PC-3 (cell line): ENCODE data around the gene EPC1. TPM values are rescaled to one million over a fixed set of nuclear protein-coding genes. Genes with fewer than 3 reads are reported as not detected.

ENCODE experiments used
- ATAC-seq: fragments of 200-7000 bp; cut with Tn5 transposase; 2 replicates; pipeline ENCODE4 v1.9.1; 2020; ENCODE audit warnings: mild to moderate bottlenecking, moderate library complexity
- BruUV-seq: library from RNA; stranded (reverse); fragments of 400-500 nt; replicated peaks from 2 replicates; lab custom pipeline; 2021; lab: Mats Ljungman, UMichigan
- CTCF ChIA-PET: fragments of 300-600 bp; sonication (Branson Sonifier 250); formaldehyde crosslinking; loops from one replicate; lab custom pipeline; 2022; ENCODE audit warnings: antibody characterized with exemption; lab: Charles Lee
- POLR2A ChIA-PET: fragments of 300-600 bp; sonication (Branson Sonifier 250); formaldehyde crosslinking; loops from one replicate; lab custom pipeline; 2022; ENCODE audit warnings: antibody characterized with exemption; ENCODE audit not compliant: unreplicated experiment; lab: Charles Lee
- DNase-seq: peaks from one replicate; pipeline ENCODE4 v3.0.0-alpha.2; 2015
- H2AFZ ChIP-seq: fragments of 300-600 bp; sonication (generic); 2 replicates; pipeline ENCODE4 v1.6.0; 2016; ENCODE audit warnings: antibody characterized with exemption, low read length
- H3F3A ChIP-seq: fragments of 300-600 bp; sonication (generic); one replicate; pipeline ENCODE4 v1.6.0; 2017; ENCODE audit warnings: antibody characterized with exemption, low read length, control low read depth, mild to moderate bottlenecking; ENCODE audit not compliant: unreplicated experiment
- H3K27ac ChIP-seq: fragments of 300-600 bp; sonication (generic); 2 replicates; pipeline ENCODE4 v1.5.1; 2016; ENCODE audit warnings: mild to moderate bottlenecking, low read length
- H3K27me3 ChIP-seq: fragments of 300-600 bp; sonication (generic); 2 replicates; pipeline ENCODE4 v1.6.1; 2016; ENCODE audit warnings: low read length, mixed read lengths
- H3K36me3 ChIP-seq: fragments of 300-600 bp; sonication (generic); 2 replicates; pipeline ENCODE4 v1.6.1; 2016; ENCODE audit warnings: low read depth, mixed run types, low read length, mixed read lengths
- H3K4me1 ChIP-seq: fragments of 300-600 bp; sonication (generic); 2 replicates; pipeline ENCODE4 v1.5.1; 2016; ENCODE audit warnings: low read length; ENCODE audit not compliant: insufficient read depth
- H3K4me2 ChIP-seq: fragments of 300-600 bp; sonication (generic); 2 replicates; pipeline ENCODE4 v1.6.0; 2016; ENCODE audit warnings: low read length
- H3K4me3 ChIP-seq: fragments of 300-600 bp; sonication (generic); 2 replicates; pipeline ENCODE4 v1.5.1; 2016; ENCODE audit warnings: mild to moderate bottlenecking, low read length, mixed read lengths
- H3K79me2 ChIP-seq: fragments of 300-600 bp; sonication (generic); 2 replicates; pipeline ENCODE4 v1.6.1; 2017; ENCODE audit warnings: low read length, mixed read lengths
- H3K9ac ChIP-seq: fragments of 300-600 bp; sonication (generic); 2 replicates; pipeline ENCODE4 v1.6.0; 2016; ENCODE audit warnings: mild to moderate bottlenecking, low read length
- H3K9me2 ChIP-seq: fragments of 300-600 bp; sonication (generic); replicated peaks from 2 replicates; pipeline ENCODE4 v1.6.1; 2016; ENCODE audit warnings: mixed run types, low read length, mixed read lengths
- H3K9me3 ChIP-seq: fragments of 300-600 bp; sonication (generic); 2 replicates; pipeline ENCODE4 v1.6.1; 2016; ENCODE audit warnings: low read length, mixed read lengths
- H4K20me1 ChIP-seq: fragments of 300-600 bp; sonication (generic); 2 replicates; pipeline ENCODE4 v1.6.1; 2016; ENCODE audit warnings: low read length, mixed read lengths
- CTCF ChIP-seq: fragments of 300-600 bp; sonication (generic); conservative IDR thresholded peaks from 2 replicates; pipeline ENCODE4 v1.5.1; 2017; ENCODE audit warnings: antibody characterized with exemption, low read depth, mild to moderate bottlenecking, low read length
- EZH2 ChIP-seq: fragments of 300-600 bp; sonication (generic); IDR thresholded peaks from one replicate; pipeline ENCODE4 v1.6.1; 2017; ENCODE audit warnings: antibody characterized with exemption, mild to moderate bottlenecking, low read length; ENCODE audit not compliant: unreplicated experiment
- EZH2phosphoT487 ChIP-seq: fragments of 300-600 bp; sonication (generic); IDR thresholded peaks from 2 replicates; pipeline ENCODE4 v1.6.1; 2018; ENCODE audit warnings: mild to moderate bottlenecking, antibody characterized with exemption, low read length, borderline replicate concordance
- intact Hi-C: fragments of 100-400 bp; cut with micrococcal nuclease; formaldehyde crosslinking; loops from 2 replicates; pipeline ENCODE4 v1.9.0; 2023
- total RNA-seq: library from RNA; depleted of rRNA; stranded (reverse); fragments of >200 nt; gene quantifications from 2 replicates; pipeline ENCODE4 v1.2.3, GENCODE V29; 2014

EPC1 gene
- total RNA-seq, 1 experiment from 2014 or later: 72.7 TPM

GRCh38 chr10:32323051-32323450 is 23.9 kb downstream of the EPC1 start:
- TF ChIP-seq EZH2phosphoT487 (no peak), EZH2 (no peak), CTCF (no peak)
- H3F3A ChIP-seq: no peaks in the 10 kb centered on the region
- H3K4me2 ChIP-seq: no peak overlapping the region
- intact Hi-C loops: loop anchor here (2.0 kb wide), 1 partner anchor 16 kb away; no protein-coding TSS in a partner anchor
- H3K79me2 ChIP-seq: peaks cover 99% of the 10 kb centered on the region
- H3K4me1 ChIP-seq: peaks cover 9% of the 10 kb centered on the region
- H3K4me3 ChIP-seq: no peak overlapping the region
- no peak for DNase-seq
- no TSS peak for BruUV-seq
- peaks cover 32% of the 10 kb centered on the region for H3K36me3 ChIP-seq
- no peak for ATAC-seq
- no peak overlapping the region for H3K9ac ChIP-seq
- no peak overlapping the region for H3K27ac ChIP-seq
- H3K9me3 ChIP-seq: no peaks in the 10 kb centered on the region
- H3K27me3 ChIP-seq: no peaks in the 10 kb centered on the region
- no peak overlapping the region for H2AFZ ChIP-seq
- ChIA-PET CTCF (no interaction called here), POLR2A (no interaction called here)
- peaks cover 59% of the 10 kb centered on the region for H4K20me1 ChIP-seq
- H3K9me2 ChIP-seq: no peaks in the 10 kb centered on the region

DNA sequence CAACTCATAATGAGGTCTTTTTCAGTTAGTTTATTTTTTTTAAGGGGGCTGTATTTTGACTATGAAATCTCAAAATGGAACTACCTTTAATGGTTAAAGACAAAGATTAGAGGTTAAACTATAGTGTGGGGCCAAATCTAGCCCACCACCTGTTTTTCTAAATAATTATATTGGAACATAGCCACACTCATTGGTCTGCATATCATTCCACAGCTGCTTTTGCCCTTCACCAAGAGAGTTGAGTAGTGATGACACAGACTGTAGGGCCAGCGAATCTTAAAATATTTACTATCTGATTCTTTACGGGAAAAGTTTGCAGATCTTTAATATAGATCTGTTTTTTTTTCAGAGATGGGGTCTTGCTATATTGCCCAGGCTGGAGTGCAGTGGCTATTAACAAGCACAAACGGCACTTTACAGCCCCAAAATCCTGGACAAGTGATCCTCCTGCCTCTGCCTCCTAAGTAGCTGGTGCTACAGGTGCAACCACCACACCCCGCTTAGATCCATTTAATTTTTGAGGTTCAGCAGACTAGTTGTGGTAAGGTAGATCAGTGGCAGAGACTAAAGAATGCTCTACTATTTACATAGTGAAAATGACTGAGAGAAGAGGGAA is 25.8 kb downstream of the EPC1 start:
- no peak for DNase-seq
- H3F3A ChIP-seq: no peaks in the 10 kb centered on the region
- CTCF ChIA-PET: no interaction called here

More for the DNA sequence above, 25.8 kb downstream of the EPC1 start:
- H3K9me2 ChIP-seq: no peaks in the 10 kb centered on the region
- no peak overlapping the region for H3K4me3 ChIP-seq
- H3K79me2 ChIP-seq: peaks cover 99% of the 10 kb centered on the region
- no peaks in the 10 kb centered on the region for H3K27me3 ChIP-seq
- no peak overlapping the region for H2AFZ ChIP-seq
- no peak overlapping the region for H3K27ac ChIP-seq
- POLR2A ChIA-PET: interaction anchor here (0.8 kb wide), 1 partner anchor 19 kb away, joined by 3 read pairs; no protein-coding TSS in a partner anchor
- peaks cover 47% of the 10 kb centered on the region for H4K20me1 ChIP-seq
- H3K36me3 ChIP-seq: peaks cover 30% of the 10 kb centered on the region
- TF ChIP-seq EZH2phosphoT487 (no peak), EZH2 (no peak), CTCF (no peak)
- no peak overlapping the region for H3K4me2 ChIP-seq
- peaks cover under 1% of the 10 kb centered on the region; the same call in 1 of the 2 replicates for H3K4me1 ChIP-seq
- ATAC-seq: no peak
- no peaks in the 10 kb centered on the region for H3K9me3 ChIP-seq
- H3K9ac ChIP-seq: no peak overlapping the region
- BruUV-seq: no TSS peak
- intact Hi-C loops: no loop called here
